Activated CD8-positive, alpha-beta T cell treated with anti-CD3 and anti-CD28 coated beads, Interleukin-2, amount 10 ng/mL, durations not matched to agents 7 days and 5 days (primary cell): Measurements from ENCODE around the gene SETBP1. TPM values are rescaled to one million over a fixed set of nuclear protein-coding genes. Genes with fewer than 3 reads are reported as not detected.

Experiments used
- ATAC-seq: fragments of 150-1000 bp; cut with Tn5 transposase; one replicate; pipeline ENCODE4 v1.10.0; 2021; ENCODE audit warnings: moderate library complexity
- CTCF ChIA-PET: fragments of 350-600 bp; sonication (Branson Sonifier 250); formaldehyde crosslinking; loops from one replicate; lab custom pipeline; 2021; ENCODE audit warnings: antibody characterized with exemption; lab: Charles Lee
- POLR2A ChIA-PET: fragments of 350-600 bp; sonication (Branson Sonifier 250); formaldehyde crosslinking; loops from one replicate; lab custom pipeline; 2021; ENCODE audit warnings: antibody characterized with exemption; lab: Charles Lee
- DNase-seq: peaks from one replicate; pipeline ENCODE4 v3.0.0-alpha.2; 2020
- H3K27ac Mint-ChIP-seq: one replicate; pipeline ENCODE4 v1.8.0; 2021; ENCODE audit warnings: mild to moderate bottlenecking, mixed read lengths
- H3K27me3 Mint-ChIP-seq: one replicate; pipeline ENCODE4 v1.8.0; 2021; ENCODE audit warnings: low read depth, mixed read lengths
- H3K36me3 Mint-ChIP-seq: one replicate; pipeline ENCODE4 v1.8.0; 2021; ENCODE audit warnings: low read depth, mixed read lengths
- H3K4me1 Mint-ChIP-seq: one replicate; pipeline ENCODE4 v1.8.0; 2021; ENCODE audit warnings: low read depth, mixed read lengths
- H3K4me3 Mint-ChIP-seq: one replicate; pipeline ENCODE4 v1.8.0; 2021; ENCODE audit warnings: mild to moderate bottlenecking, mixed read lengths
- H3K9me3 Mint-ChIP-seq: one replicate; pipeline ENCODE4 v1.8.0; 2022; ENCODE audit warnings: mixed read lengths; ENCODE audit not compliant: insufficient read depth
- total RNA-seq, 2 experiments: library from RNA; stranded (reverse); gene quantifications; one replicate each; pipeline ENCODE4 v1.2.3, GENCODE V29; 2021

SETBP1 gene
- total RNA-seq, 2 experiments from 2014 or later: 7.0 to 8.4 TPM

DNA sequence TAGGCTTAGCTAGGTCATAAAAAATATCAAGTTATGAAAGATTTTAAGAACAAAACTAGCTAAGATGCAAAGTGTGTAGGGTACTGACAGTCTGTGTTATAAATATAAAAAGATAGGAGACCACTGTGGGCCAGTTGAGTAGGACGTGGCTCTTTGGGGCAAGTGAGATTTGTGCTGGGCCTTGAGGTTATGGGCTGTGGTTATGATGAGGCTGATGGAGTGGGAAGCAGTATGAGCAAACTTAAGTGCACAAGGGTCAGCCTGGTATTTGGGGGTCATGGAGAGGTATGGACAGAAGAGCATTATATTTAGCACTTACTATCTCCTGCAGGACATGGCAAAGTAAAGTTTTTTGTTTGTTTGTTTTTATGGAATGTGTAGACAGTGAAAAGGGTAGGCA, 70.1 kb downstream of the SETBP1 start:
- POLR2A ChIA-PET: no interaction called here
- H3K27me3 Mint-ChIP-seq: peaks cover 38% of the 10 kb centered on the region
- no peaks in the 10 kb centered on the region for H3K9me3 Mint-ChIP-seq
- no peak overlapping the region for H3K27ac Mint-ChIP-seq
- CTCF ChIA-PET: interaction anchor here (1.6 kb wide), 1 partner anchor 77 kb away, joined by 4 read pairs; no protein-coding TSS in a partner anchor
- no peak for ATAC-seq
- H3K36me3 Mint-ChIP-seq: peaks cover 2% of the 10 kb centered on the region
- peaks cover 7% of the 10 kb centered on the region for H3K4me1 Mint-ChIP-seq
- no peak overlapping the region for H3K4me3 Mint-ChIP-seq
- DNase-seq: no peak

DNA sequence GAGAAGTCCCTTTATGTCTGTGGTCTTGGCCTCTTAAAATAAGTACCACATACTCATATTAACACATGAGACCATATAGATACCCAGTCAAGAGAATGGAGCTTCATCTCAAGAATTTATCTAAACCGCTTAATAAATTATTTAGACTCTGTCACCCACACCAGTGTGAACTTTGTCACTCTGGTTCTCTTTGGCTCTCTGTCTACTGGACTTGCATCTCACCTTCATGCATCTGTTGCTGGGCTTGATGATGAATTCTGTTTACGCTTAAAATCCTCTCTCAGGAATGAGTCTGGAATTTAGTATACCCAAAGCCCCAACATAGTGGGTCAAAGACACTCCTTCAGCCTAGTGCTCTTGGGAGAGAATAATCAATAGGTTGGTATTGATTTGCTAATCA, 73.9 kb downstream of the SETBP1 start:
- Mint-ChIP-seq H3K4me3 (no peak overlapping the region), H3K27me3 (peaks cover 16% of the 10 kb centered on the region), H3K9me3 (no peaks in the 10 kb centered on the region), H3K4me1 (peaks cover 18% of the 10 kb centered on the region), H3K27ac (no peak overlapping the region), H3K36me3 (peaks cover 8% of the 10 kb centered on the region)
- ChIA-PET POLR2A (no interaction called here), CTCF (no interaction called here)
- ATAC-seq (no peak), DNase-seq (no peak)

GRCh38 chr18:44758861-44759631, 78.4 kb downstream of the SETBP1 start:
- Mint-ChIP-seq H3K4me3 (peak overlapping the region; percentile 66), H3K27me3 (peaks cover 3% of the 10 kb centered on the region), H3K9me3 (peaks cover 3% of the 10 kb centered on the region), H3K27ac (peak overlapping the region; percentile 97), H3K36me3 (peaks cover 15% of the 10 kb centered on the region), H3K4me1 (peaks cover 21% of the 10 kb centered on the region)
- DNase-seq (peak; percentile 35), ATAC-seq (peak; percentile 88)
- ChIA-PET CTCF (interaction anchor here (0.8 to 1.7 kb wide), 7 partner anchors 9 to 80 kb away, joined by 3 to 11 read pairs (median 5); no protein-coding TSS in a partner anchor), POLR2A (interaction anchor here (0.9 to 2.0 kb wide), 5 partner anchors 9 to 80 kb away, joined by 3 to 17 read pairs (median 3); no protein-coding TSS in a partner anchor)

- Mint-ChIP-seq H3K27ac (peak overlapping the region; percentile 97), H3K9me3 (peaks cover 7% of the 10 kb centered on the region), H3K27me3 (peaks cover 3% of the 10 kb centered on the region), H3K4me1 (peaks cover 21% of the 10 kb centered on the region), H3K36me3 (peaks cover 15% of the 10 kb centered on the region), H3K4me3 (peak overlapping the region; percentile 66)
- CTCF ChIA-PET: interaction anchor here (1.0 to 1.7 kb wide), 6 partner anchors 8 to 81 kb away, joined by 3 to 11 read pairs (median 5); no protein-coding TSS in a partner anchor
- ATAC-seq (peak; percentile 67), DNase-seq (peak; percentile 22)
- POLR2A ChIA-PET: interaction anchor here (0.5 to 2.0 kb wide), 8 partner anchors 10 to 276 kb away, joined by 3 to 17 read pairs (median 3); no protein-coding TSS in a partner anchor
Measured at GRCh38 chr18:44759925-44760342, 79.2 kb downstream of the SETBP1 start.

DNA sequence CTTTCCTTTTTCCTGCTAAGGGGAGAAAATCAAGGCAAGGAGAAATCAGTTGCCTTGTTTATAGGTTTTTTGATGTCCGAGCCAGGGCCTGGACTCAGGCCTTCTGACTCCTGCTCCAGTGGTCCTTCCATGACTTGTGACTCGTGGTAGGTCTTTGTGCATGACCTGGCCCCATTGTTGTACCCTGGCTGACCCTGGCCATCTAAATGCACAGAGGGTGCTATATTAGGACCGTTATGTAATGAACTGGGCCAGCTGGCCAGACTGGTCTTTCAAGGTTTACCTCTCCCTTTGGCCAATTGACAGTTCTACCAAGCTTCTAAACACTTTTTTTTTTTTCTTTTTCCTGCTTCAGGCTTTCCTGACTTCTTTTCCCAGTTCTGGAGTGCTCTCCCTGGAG, 81.1 kb downstream of the SETBP1 start:
- no peak overlapping the region for H3K27ac Mint-ChIP-seq
- peaks cover 4% of the 10 kb centered on the region for H3K27me3 Mint-ChIP-seq
- no peak overlapping the region for H3K4me3 Mint-ChIP-seq
- CTCF ChIA-PET: no interaction called here
- no peak for DNase-seq
- no peak for ATAC-seq
- POLR2A ChIA-PET: no interaction called here
- H3K36me3 Mint-ChIP-seq: peaks cover 17% of the 10 kb centered on the region
- H3K4me1 Mint-ChIP-seq: peaks cover 21% of the 10 kb centered on the region
- H3K9me3 Mint-ChIP-seq: peaks cover 10% of the 10 kb centered on the region

- peaks cover 8% of the 10 kb centered on the region for H3K27me3 Mint-ChIP-seq
- no peak overlapping the region for H3K27ac Mint-ChIP-seq
- CTCF ChIA-PET: no interaction called here
- POLR2A ChIA-PET: no interaction called here
- H3K9me3 Mint-ChIP-seq: peaks cover 10% of the 10 kb centered on the region
- no peak overlapping the region for H3K4me3 Mint-ChIP-seq
- H3K4me1 Mint-ChIP-seq: peaks cover 21% of the 10 kb centered on the region
- ATAC-seq (no peak), DNase-seq (no peak)
- peaks cover 17% of the 10 kb centered on the region for H3K36me3 Mint-ChIP-seq
Measured at GRCh38 chr18:44763327-44763726, 82.6 kb downstream of the SETBP1 start.

- peaks cover 17% of the 10 kb centered on the region for H3K27me3 Mint-ChIP-seq
- DNase-seq (no peak), ATAC-seq (no peak)
- no peak overlapping the region for H3K4me3 Mint-ChIP-seq
- peaks cover 10% of the 10 kb centered on the region for H3K36me3 Mint-ChIP-seq
- H3K9me3 Mint-ChIP-seq: peaks cover 10% of the 10 kb centered on the region
- POLR2A ChIA-PET: no interaction called here
- CTCF ChIA-PET: no interaction called here
- peaks cover 7% of the 10 kb centered on the region for H3K4me1 Mint-ChIP-seq
- no peak overlapping the region for H3K27ac Mint-ChIP-seq
Measured at GRCh38 chr18:44764863-44765262, 84.2 kb downstream of the SETBP1 start.

GRCh38 chr18:44765456-44765855, 84.8 kb downstream of the SETBP1 start:
- H3K9me3 Mint-ChIP-seq: peaks cover 10% of the 10 kb centered on the region
- no peak for DNase-seq
- ChIA-PET CTCF (no interaction called here), POLR2A (no interaction called here)
- no peak overlapping the region for H3K27ac Mint-ChIP-seq
- no peak for ATAC-seq
- H3K27me3 Mint-ChIP-seq: peaks cover 19% of the 10 kb centered on the region
- H3K36me3 Mint-ChIP-seq: peaks cover 7% of the 10 kb centered on the region
- peaks cover 1% of the 10 kb centered on the region for H3K4me1 Mint-ChIP-seq
- no peak overlapping the region for H3K4me3 Mint-ChIP-seq

DNA sequence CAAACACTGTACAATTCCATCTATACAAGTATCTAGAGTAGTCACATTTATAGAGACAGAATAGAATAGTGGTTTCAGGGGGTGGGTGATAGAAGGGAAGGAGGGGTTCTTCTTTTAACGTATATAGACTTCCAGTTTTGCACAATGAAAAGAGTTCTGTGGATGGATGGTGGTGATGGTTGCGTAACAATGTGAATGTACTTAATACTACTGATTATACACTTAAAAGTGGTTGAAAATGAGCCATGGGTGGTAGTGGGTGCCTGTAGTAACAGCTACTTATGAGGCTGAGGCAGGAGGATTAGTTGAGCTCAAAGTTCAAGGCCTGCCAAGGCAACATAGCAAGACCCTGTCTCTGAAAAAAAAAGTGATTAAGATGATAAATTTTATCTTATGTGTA, 85.8 kb downstream of the SETBP1 start:
- POLR2A ChIA-PET: no interaction called here
- Mint-ChIP-seq H3K36me3 (peaks cover 7% of the 10 kb centered on the region), H3K27ac (no peak overlapping the region), H3K4me3 (no peak overlapping the region), H3K4me1 (no peaks in the 10 kb centered on the region), H3K9me3 (peaks cover 10% of the 10 kb centered on the region), H3K27me3 (peaks cover 21% of the 10 kb centered on the region)
- DNase-seq (no peak), ATAC-seq (no peak)
- CTCF ChIA-PET: no interaction called here

GRCh38 chr18:44767807-44768206, 87.1 kb downstream of the SETBP1 start:
- Mint-ChIP-seq H3K4me1 (peaks cover 2% of the 10 kb centered on the region), H3K9me3 (peaks cover 10% of the 10 kb centered on the region), H3K36me3 (peaks cover 2% of the 10 kb centered on the region), H3K27me3 (peaks cover 21% of the 10 kb centered on the region), H3K4me3 (no peak overlapping the region), H3K27ac (no peak overlapping the region)
- POLR2A ChIA-PET: interaction anchor here (1.1 kb wide), 1 partner anchor 42 kb away, joined by 3 read pairs; no protein-coding TSS in a partner anchor
- ATAC-seq: no peak
- CTCF ChIA-PET: interaction anchor here (1.5 to 2.0 kb wide), 2 partner anchors 8 to 18 kb away, joined by 4 to 9 read pairs; no protein-coding TSS in a partner anchor
- no peak for DNase-seq

DNA sequence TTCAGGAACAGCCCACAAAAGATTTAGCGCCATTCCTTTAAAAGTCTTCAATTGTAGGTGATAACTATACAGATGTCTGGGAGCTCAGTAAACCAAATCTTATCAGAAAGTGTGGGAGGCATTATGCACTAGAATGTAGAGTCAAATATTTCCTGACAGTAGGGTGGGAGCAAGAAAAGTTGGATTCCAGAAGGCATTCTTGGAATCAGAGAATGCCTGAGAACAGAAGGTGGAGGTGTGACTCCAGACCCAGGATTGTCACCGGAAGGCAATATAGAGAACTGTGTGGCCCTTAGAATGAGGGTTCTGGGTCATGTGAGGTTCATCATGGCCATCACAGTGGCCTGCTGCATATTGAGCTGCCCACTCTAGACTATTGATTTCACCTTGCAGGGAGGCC, 90.0 kb downstream of the SETBP1 start:
- H3K27me3 Mint-ChIP-seq: peaks cover 21% of the 10 kb centered on the region
- H3K4me3 Mint-ChIP-seq: no peak overlapping the region
- ChIA-PET CTCF (no interaction called here), POLR2A (no interaction called here)
- peaks cover 2% of the 10 kb centered on the region for H3K4me1 Mint-ChIP-seq
- peaks cover 2% of the 10 kb centered on the region for H3K36me3 Mint-ChIP-seq
- no peak for ATAC-seq
- no peaks in the 10 kb centered on the region for H3K9me3 Mint-ChIP-seq
- no peak for DNase-seq
- no peak overlapping the region for H3K27ac Mint-ChIP-seq

DNA sequence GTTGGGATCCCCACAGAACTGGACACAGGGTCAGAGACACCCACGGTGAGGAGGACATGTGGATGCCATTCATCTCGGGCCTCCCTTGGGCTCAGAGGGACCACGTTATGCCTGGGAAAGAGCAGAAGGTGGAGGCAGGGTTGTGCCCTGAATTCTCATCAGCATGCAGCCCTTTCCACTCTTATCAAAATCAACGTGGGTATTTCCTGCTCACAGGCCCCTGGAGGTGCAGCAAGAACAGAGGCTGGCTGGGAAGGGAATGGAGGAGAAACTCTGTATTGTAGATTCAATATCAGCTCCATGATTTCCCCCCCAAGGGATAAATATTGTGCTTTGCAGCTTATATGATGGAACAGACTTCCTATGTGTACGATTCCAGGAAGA, 90.9 kb downstream of the SETBP1 start:
- Mint-ChIP-seq H3K9me3 (no peaks in the 10 kb centered on the region), H3K4me3 (no peak overlapping the region), H3K4me1 (peaks cover 2% of the 10 kb centered on the region), H3K27ac (no peak overlapping the region), H3K27me3 (peaks cover 17% of the 10 kb centered on the region), H3K36me3 (no peaks in the 10 kb centered on the region)
- ChIA-PET CTCF (no interaction called here), POLR2A (no interaction called here)
- ATAC-seq (no peak), DNase-seq (no peak)
